ENCODE data around the gene RABL3.
"Not testable (repeated sequence)": the region's sequence is repeated elsewhere in the genome, so short reads cannot be mapped to it uniquely, and the experiment has no call there.

Gene RABL3

GRCh38 chr3:120743556-120744195 is 1.4 kb upstream of the RABL3 start:
- FAIRE-seq = no peak

GRCh38 chr3:120742849-120743365 is 591 bp upstream of the RABL3 start:
- FAIRE-seq = no peak

GRCh38 chr3:120741837-120742197 is 499 bp downstream of the RABL3 start:
- no peak for FAIRE-seq

GRCh38 chr3:120741320-120741719 is 996 bp downstream of the RABL3 start:
- no peak for FAIRE-seq

- FAIRE-seq = not testable (repeated sequence)
These were observed 4.3 kb downstream of the RABL3 start for GRCh38 chr3:120738006-120738405.

- FAIRE-seq = no peak
These were observed 11.5 kb downstream of the RABL3 start for GRCh38 chr3:120730576-120731542.

GRCh38 chr3:120726791-120727190 is 15.5 kb downstream of the RABL3 start:
- FAIRE-seq = no peak

- FAIRE-seq = not testable (repeated sequence)
These were observed 23.0 kb downstream of the RABL3 start for GRCh38 chr3:120719167-120719834.

GRCh38 chr3:120713262-120713661 is 29.1 kb downstream of the RABL3 start:
- FAIRE-seq = no peak

- no peak for FAIRE-seq
These were observed 31.9 kb downstream of the RABL3 start for GRCh38 chr3:120710369-120710768.

GRCh38 chr3:120708408-120708807 is 33.9 kb downstream of the RABL3 start:
- no peak for FAIRE-seq

- FAIRE-seq = no peak
These were observed 35.4 kb downstream of the RABL3 start for GRCh38 chr3:120706950-120707349.

- FAIRE-seq = no peak
These were observed 36.3 kb downstream of the RABL3 start for GRCh38 chr3:120705884-120706582.

- no peak for FAIRE-seq
These were observed 43.0 kb downstream of the RABL3 start for GRCh38 chr3:120699333-120699732.

- no peak for FAIRE-seq
These were observed 48.7 kb downstream of the RABL3 start for GRCh38 chr3:120693439-120694171.

GRCh38 chr3:120689395-120689794 is 52.9 kb downstream of the RABL3 start:
- no peak for FAIRE-seq

GRCh38 chr3:120688121-120688520 is 54.2 kb downstream of the RABL3 start:
- FAIRE-seq = no peak

GRCh38 chr3:120685411-120685810 is 56.9 kb downstream of the RABL3 start:
- no peak for FAIRE-seq

- FAIRE-seq = no peak
These were observed 57.4 kb downstream of the RABL3 start for GRCh38 chr3:120684896-120685295.

- no peak for FAIRE-seq
These were observed 58.5 kb downstream of the RABL3 start for GRCh38 chr3:120683671-120684301.

GRCh38 chr3:120683213-120683612 is 59.1 kb downstream of the RABL3 start:
- no peak for FAIRE-seq

All from G401.6 (cell line).